ENCODE measurements around the gene ATXN7.

DNA sequence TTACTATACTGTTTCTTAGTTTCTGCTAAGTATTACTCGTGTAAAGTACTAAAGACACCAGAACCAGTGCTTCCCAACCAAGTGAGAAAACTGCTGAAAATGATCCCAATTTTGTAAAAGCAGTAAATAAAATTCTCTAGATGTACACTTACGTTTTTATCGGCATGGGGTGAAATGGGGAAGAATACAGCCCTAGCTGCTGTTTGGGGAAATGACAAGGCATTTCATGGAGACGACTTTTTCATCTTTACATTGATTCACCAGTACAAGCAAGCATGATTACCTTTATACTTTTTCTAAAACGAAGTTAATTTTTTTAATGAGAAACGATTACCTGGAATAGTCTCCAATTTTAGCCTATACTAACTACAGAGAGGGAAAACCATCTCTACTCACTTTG lies 158.3 kb downstream of the ATXN7 start:
- TF ChIP-seq CTCF (conservative IDR thresholded peaks at IDR 0.05 in 1 of 2, IDR thresholded peaks at IDR 0.05 in 1 of 2; ENCODE audit: low read depth in 1 of 2, low read length in 2 of 2), result peak in 1 of 2 donors; percentile 6
- TF ChIP-seq EZH2 (IDR thresholded peaks at IDR 0.05; ENCODE audit: low read length, missing control alignments), result no peak

All from fibroblast of lung (primary cell).